Measurements from ENCODE around the gene TICAM2. TPM values are rescaled to one million over a fixed set of nuclear protein-coding genes. Genes with fewer than 3 reads are reported as not detected.

TICAM2 gene
- total and polyA plus RNA-seq, 2 of the 8 experiments (the other 6 are each of a cell fraction or from before 2014, with no cell fraction given) = 0.02 TPM; not detected in 1

DNA sequence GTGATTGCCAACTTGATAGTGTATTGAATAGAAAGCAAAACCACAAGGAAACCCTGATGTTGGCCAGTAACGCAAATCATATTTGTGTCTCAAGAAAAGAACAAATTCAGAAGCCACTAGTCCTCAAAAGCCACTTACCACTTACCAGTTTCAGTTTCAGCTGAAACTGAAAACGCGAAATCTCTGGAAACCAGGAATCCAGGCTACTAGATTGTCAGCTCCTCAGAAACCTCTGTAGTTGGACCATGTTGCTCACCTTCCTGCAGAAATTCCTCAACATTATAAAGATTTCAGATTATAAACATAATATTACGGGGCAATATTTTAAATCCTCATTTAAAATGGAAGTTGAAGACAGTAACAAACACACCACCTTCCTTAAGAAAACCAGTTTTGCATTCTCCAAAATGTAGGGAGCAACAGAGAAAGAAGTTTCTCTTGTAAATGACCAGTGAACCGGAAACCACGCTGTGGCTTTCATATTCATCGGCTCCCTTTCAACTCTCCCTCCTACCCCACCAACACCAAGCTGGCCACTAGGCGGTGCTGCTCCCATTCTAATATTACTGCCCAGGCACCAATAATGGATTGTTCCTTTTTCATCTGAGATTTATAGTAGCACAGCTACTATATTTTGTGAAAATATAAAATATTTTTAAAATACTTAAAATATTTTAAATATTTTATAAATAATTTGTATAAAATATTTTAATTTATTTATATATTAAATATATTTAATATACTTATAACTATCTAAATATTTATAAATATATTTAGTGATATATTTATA, 32.3 kb upstream of the TICAM2 start (continued):
- TF ChIP-seq, protein P1, sequence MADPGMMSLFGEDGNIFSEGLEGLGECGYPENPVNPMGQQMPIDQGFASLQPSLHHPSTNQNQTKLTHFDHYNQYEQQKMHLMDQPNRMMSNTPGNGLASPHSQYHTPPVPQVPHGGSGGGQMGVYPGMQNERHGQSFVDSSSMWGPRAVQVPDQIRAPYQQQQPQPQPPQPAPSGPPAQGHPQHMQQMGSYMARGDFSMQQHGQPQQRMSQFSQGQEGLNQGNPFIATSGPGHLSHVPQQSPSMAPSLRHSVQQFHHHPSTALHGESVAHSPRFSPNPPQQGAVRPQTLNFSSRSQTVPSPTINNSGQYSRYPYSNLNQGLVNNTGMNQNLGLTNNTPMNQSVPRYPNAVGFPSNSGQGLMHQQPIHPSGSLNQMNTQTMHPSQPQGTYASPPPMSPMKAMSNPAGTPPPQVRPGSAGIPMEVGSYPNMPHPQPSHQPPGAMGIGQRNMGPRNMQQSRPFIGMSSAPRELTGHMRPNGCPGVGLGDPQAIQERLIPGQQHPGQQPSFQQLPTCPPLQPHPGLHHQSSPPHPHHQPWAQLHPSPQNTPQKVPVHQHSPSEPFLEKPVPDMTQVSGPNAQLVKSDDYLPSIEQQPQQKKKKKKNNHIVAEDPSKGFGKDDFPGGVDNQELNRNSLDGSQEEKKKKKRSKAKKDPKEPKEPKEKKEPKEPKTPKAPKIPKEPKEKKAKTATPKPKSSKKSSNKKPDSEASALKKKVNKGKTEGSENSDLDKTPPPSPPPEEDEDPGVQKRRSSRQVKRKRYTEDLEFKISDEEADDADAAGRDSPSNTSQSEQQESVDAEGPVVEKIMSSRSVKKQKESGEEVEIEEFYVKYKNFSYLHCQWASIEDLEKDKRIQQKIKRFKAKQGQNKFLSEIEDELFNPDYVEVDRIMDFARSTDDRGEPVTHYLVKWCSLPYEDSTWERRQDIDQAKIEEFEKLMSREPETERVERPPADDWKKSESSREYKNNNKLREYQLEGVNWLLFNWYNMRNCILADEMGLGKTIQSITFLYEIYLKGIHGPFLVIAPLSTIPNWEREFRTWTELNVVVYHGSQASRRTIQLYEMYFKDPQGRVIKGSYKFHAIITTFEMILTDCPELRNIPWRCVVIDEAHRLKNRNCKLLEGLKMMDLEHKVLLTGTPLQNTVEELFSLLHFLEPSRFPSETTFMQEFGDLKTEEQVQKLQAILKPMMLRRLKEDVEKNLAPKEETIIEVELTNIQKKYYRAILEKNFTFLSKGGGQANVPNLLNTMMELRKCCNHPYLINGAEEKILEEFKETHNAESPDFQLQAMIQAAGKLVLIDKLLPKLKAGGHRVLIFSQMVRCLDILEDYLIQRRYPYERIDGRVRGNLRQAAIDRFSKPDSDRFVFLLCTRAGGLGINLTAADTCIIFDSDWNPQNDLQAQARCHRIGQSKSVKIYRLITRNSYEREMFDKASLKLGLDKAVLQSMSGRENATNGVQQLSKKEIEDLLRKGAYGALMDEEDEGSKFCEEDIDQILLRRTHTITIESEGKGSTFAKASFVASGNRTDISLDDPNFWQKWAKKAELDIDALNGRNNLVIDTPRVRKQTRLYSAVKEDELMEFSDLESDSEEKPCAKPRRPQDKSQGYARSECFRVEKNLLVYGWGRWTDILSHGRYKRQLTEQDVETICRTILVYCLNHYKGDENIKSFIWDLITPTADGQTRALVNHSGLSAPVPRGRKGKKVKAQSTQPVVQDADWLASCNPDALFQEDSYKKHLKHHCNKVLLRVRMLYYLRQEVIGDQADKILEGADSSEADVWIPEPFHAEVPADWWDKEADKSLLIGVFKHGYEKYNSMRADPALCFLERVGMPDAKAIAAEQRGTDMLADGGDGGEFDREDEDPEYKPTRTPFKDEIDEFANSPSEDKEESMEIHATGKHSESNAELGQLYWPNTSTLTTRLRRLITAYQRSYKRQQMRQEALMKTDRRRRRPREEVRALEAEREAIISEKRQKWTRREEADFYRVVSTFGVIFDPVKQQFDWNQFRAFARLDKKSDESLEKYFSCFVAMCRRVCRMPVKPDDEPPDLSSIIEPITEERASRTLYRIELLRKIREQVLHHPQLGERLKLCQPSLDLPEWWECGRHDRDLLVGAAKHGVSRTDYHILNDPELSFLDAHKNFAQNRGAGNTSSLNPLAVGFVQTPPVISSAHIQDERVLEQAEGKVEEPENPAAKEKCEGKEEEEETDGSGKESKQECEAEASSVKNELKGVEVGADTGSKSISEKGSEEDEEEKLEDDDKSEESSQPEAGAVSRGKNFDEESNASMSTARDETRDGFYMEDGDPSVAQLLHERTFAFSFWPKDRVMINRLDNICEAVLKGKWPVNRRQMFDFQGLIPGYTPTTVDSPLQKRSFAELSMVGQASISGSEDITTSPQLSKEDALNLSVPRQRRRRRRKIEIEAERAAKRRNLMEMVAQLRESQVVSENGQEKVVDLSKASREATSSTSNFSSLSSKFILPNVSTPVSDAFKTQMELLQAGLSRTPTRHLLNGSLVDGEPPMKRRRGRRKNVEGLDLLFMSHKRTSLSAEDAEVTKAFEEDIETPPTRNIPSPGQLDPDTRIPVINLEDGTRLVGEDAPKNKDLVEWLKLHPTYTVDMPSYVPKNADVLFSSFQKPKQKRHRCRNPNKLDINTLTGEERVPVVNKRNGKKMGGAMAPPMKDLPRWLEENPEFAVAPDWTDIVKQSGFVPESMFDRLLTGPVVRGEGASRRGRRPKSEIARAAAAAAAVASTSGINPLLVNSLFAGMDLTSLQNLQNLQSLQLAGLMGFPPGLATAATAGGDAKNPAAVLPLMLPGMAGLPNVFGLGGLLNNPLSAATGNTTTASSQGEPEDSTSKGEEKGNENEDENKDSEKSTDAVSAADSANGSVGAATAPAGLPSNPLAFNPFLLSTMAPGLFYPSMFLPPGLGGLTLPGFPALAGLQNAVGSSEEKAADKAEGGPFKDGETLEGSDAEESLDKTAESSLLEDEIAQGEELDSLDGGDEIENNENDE (IDR thresholded peaks at IDR 0.05; ENCODE audit: insufficient replicate concordance, low read length) = peak; percentile 83
- TF ChIP-seq CBX5 (IDR thresholded peaks at IDR 0.05; ENCODE audit: low read depth, low read length) = no peak
- no peak for TF ChIP-seq ATF2 (IDR thresholded peaks at IDR 0.05; ENCODE audit: low read length)
- TF ChIP-seq RBBP5 (IDR thresholded peaks at IDR 0.05; ENCODE audit: borderline replicate concordance, low read depth, low read length) = no peak
- TF ChIP-seq BRCA1 (IDR thresholded peaks at IDR 0.05; ENCODE audit: low read depth, low read length) = no peak
- TF ChIP-seq RAD21 (IDR thresholded peaks at IDR 0.05 in 1 of 2, conservative IDR thresholded peaks at IDR 0.05 in 1 of 2; ENCODE audit: low read depth in 2 of 2, low read length in 2 of 2) = peak; percentile 95 to 96
- no peak for TF ChIP-seq EP300 (IDR thresholded peaks at IDR 0.05; ENCODE audit: borderline replicate concordance in 1 of 2, low read depth in 2 of 2, low read length in 2 of 2)

Measured in H1 (cell line).